A673 (cell line): ENCODE data around the gene DNAH12. TPM values are rescaled to one million over a fixed set of nuclear protein-coding genes. Genes with fewer than 3 reads are reported as not detected.

Experiments used
- BruUV-seq: library from RNA; stranded (reverse); fragments of 400-500 nt; replicated peaks from 2 replicates; lab custom pipeline; 2021; lab: Mats Ljungman, UMichigan
- CTCF ChIA-PET: fragments of 300-600 bp; sonication (Branson Sonifier 250); formaldehyde crosslinking; loops from one replicate; lab custom pipeline; 2022; ENCODE audit warnings: antibody characterized with exemption; lab: Charles Lee
- POLR2A ChIA-PET: fragments of 300-600 bp; sonication (Branson Sonifier 250); formaldehyde crosslinking; loops from one replicate; lab custom pipeline; 2022; ENCODE audit warnings: antibody characterized with exemption; ENCODE audit not compliant: low non-redundant PET; lab: Charles Lee
- DNase-seq: peaks from one replicate; pipeline ENCODE4 v3.0.0-alpha.2; 2015; ENCODE audit warnings: low spot score
- H3K27ac ChIP-seq: fragments of 200-600 bp; sonication (generic); 2 replicates; pipeline ENCODE4 v1.5.1; 2016; ENCODE audit warnings: mixed run types, low read depth, mild to moderate bottlenecking, mixed read lengths, antibody characterized with exemption, low read length; ENCODE audit not compliant: poor library complexity, severe bottlenecking
- H3K27me3 ChIP-seq: fragments of 200-600 bp; sonication (generic); replicated peaks from 2 replicates; pipeline ENCODE4 v1.6.1; 2017; ENCODE audit warnings: mixed run types, low read depth, mild to moderate bottlenecking, mixed read lengths, antibody characterized with exemption, low read length; ENCODE audit not compliant: insufficient read depth, poor library complexity
- H3K36me3 ChIP-seq: fragments of 200-600 bp; sonication (generic); 2 replicates; pipeline ENCODE4 v1.6.1; 2016; ENCODE audit warnings: mixed run types, mild to moderate bottlenecking, mixed read lengths, antibody characterized with exemption, low read length; ENCODE audit not compliant: insufficient read depth, poor library complexity, severe bottlenecking
- H3K4me1 ChIP-seq: fragments of 200-600 bp; sonication (generic); 2 replicates; pipeline ENCODE4 v1.6.1; 2017; ENCODE audit warnings: mixed run types, mild to moderate bottlenecking, mixed read lengths, antibody characterized with exemption, low read length; ENCODE audit not compliant: insufficient read depth, poor library complexity, severe bottlenecking
- H3K4me3 ChIP-seq: fragments of 200-600 bp; sonication (generic); 2 replicates; pipeline ENCODE4 v1.5.1; 2016; ENCODE audit warnings: low read depth, mixed run types, mild to moderate bottlenecking, mixed read lengths, low read length; ENCODE audit not compliant: poor library complexity, severe bottlenecking
- H3K9me3 ChIP-seq: fragments of 200-600 bp; sonication (generic); 2 replicates; pipeline ENCODE4 v1.6.1; 2016; ENCODE audit warnings: mixed run types, low read depth, mild to moderate bottlenecking, mixed read lengths, antibody characterized with exemption, low read length; ENCODE audit not compliant: poor library complexity, severe bottlenecking
- EZH2 ChIP-seq: fragments of 200-600 bp; sonication (generic); IDR thresholded peaks from 2 replicates; pipeline ENCODE4 v1.6.1; 2017; ENCODE audit warnings: borderline replicate concordance, low read depth, mild to moderate bottlenecking, mixed read lengths, antibody characterized with exemption, low read length; ENCODE audit not compliant: poor library complexity, severe bottlenecking
- intact Hi-C: fragments of 100-400 bp; cut with micrococcal nuclease; formaldehyde crosslinking; loops from one replicate; pipeline ENCODE4 v1.10.0; 2022; ENCODE audit not compliant: unreplicated experiment
- total RNA-seq: library from RNA; stranded (reverse); gene quantifications from 2 replicates; pipeline ENCODE4 v1.2.3, GENCODE V29; 2021
- TF ChIP-seq, protein P1 (sequence below): fragments of 300-800, 200-600 bp; sonication (generic); conservative IDR thresholded peaks from 2 replicates; pipeline ENCODE4 v1.5.1; 2017; ENCODE audit warnings: low read depth, mild to moderate bottlenecking, antibody characterized with exemption, low read length, moderate library complexity, mixed read lengths

Gene DNAH12
- total RNA-seq, 1 experiment from 2014 or later: not detected

DNA sequence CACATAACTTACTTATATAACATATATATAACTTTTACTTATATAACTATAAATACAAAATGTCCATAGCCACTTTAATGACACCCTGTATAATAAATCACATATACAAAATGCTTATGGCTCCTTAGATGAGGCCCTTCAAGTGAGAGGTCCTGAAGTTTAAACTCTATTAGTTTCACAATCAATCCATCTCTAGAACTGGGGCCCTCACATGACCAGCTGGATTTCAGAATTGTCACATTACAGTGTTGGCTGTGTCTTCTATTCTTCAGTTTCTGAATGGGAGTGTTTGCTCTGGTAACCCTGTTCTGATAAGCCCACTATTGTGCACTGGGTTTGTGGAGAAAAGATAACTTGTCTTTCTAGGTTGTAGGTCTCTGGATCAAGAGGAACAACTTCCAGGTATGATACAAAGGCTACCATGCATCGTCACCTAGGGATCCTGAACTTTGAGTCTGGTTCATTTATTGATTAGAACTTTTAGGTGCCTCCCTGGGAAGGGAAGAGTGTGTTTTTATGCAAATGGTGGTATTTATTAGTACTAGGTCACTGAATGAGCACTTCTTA, 107.9 kb downstream of the DNAH12 start:
- POLR2A ChIA-PET: no interaction called here
- Histone ChIP-seq H3K27me3 (no peaks in the 10 kb centered on the region), H3K36me3 (no peaks in the 10 kb centered on the region), H3K9me3 (no peaks in the 10 kb centered on the region), H3K4me3 (no peak overlapping the region), H3K4me1 (no peaks in the 10 kb centered on the region), H3K27ac (no peak overlapping the region)
- CTCF ChIA-PET: no interaction called here
- no peak for DNase-seq
- TF ChIP-seq, protein P1, sequence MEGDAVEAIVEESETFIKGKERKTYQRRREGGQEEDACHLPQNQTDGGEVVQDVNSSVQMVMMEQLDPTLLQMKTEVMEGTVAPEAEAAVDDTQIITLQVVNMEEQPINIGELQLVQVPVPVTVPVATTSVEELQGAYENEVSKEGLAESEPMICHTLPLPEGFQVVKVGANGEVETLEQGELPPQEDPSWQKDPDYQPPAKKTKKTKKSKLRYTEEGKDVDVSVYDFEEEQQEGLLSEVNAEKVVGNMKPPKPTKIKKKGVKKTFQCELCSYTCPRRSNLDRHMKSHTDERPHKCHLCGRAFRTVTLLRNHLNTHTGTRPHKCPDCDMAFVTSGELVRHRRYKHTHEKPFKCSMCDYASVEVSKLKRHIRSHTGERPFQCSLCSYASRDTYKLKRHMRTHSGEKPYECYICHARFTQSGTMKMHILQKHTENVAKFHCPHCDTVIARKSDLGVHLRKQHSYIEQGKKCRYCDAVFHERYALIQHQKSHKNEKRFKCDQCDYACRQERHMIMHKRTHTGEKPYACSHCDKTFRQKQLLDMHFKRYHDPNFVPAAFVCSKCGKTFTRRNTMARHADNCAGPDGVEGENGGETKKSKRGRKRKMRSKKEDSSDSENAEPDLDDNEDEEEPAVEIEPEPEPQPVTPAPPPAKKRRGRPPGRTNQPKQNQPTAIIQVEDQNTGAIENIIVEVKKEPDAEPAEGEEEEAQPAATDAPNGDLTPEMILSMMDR: no peak
- TF ChIP-seq EZH2: no peak
- BruUV-seq: no TSS peak
- intact Hi-C loops: loop anchor here (10.0 kb wide), 1 partner anchor 331 kb away; no protein-coding TSS in a partner anchor

DNA sequence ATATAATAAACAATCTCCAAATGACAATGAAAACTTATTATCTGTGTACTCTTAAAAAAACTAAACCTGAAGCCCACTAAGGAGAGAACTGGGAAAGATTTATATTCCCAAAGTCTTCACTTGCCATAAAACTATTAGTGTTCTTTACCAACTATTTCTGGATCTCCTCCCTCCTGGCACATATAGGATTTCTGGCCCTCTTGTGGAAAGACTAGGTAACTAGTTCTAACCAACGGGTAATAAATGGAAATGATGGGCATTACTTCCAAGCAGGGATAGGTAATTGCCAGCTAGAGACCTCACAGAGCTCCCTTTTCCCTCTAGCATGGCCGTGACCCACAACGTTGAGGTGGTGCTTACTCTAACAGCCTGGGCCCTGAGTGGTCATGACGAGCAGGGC, 110.1 kb downstream of the DNAH12 start:
- H3K27me3 ChIP-seq: no peaks in the 10 kb centered on the region
- BruUV-seq: no TSS peak
- H3K9me3 ChIP-seq: no peaks in the 10 kb centered on the region
- H3K27ac ChIP-seq: no peak overlapping the region
- intact Hi-C loops: loop anchor here (10.0 kb wide), 1 partner anchor 329 kb away; no protein-coding TSS in a partner anchor
- POLR2A ChIA-PET: no interaction called here
- H3K36me3 ChIP-seq: no peaks in the 10 kb centered on the region
- H3K4me1 ChIP-seq: no peaks in the 10 kb centered on the region
- DNase-seq: peak; percentile 35
- TF ChIP-seq, protein P1: peak; percentile 40
- TF ChIP-seq EZH2: no peak
- CTCF ChIA-PET: no interaction called here
- H3K4me3 ChIP-seq: no peak overlapping the region

DNA sequence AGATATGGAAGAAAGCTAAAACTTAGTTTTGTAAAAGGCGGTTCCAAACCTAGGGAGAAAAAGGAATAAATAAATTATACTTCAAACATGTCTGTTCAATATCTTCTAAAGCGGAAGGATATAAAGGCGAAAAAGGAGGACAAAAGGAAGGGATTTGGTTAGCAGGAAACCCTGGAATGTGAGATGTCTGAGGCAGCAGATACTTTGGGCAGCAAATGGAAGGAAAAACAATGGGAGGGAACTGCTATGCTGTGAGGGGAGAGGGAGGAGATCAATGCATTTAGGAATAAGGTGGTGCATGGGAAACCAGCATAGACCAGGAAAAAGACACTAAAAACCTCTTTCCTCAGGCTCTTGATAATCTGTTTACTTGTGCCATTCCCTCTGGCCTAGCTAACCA, 120.8 kb downstream of the DNAH12 start:
- TF ChIP-seq, protein P1: no peak
- TF ChIP-seq EZH2: no peak
- Histone ChIP-seq H3K27ac (no peak overlapping the region), H3K36me3 (no peaks in the 10 kb centered on the region), H3K9me3 (no peaks in the 10 kb centered on the region), H3K4me3 (no peak overlapping the region), H3K4me1 (no peaks in the 10 kb centered on the region), H3K27me3 (no peaks in the 10 kb centered on the region)
- CTCF ChIA-PET: no interaction called here
- intact Hi-C loops: no loop called here
- no peak for DNase-seq
- POLR2A ChIA-PET: no interaction called here
- BruUV-seq: no TSS peak
